HG02678 (cell line): ENCODE results near the gene PSG3.
"Not testable (repeated sequence)": the region's sequence is repeated elsewhere in the genome, so short reads cannot be mapped to it uniquely, and the experiment has no call there.

Experiments
- ATAC-seq: cut with Tn5 transposase; IDR thresholded peaks from one replicate; pipeline ENCODE4 v1.9.1; 2021; ENCODE audit warnings: mild to moderate bottlenecking, moderate library complexity; ENCODE audit not compliant: unreplicated experiment

PSG3 gene

DNA sequence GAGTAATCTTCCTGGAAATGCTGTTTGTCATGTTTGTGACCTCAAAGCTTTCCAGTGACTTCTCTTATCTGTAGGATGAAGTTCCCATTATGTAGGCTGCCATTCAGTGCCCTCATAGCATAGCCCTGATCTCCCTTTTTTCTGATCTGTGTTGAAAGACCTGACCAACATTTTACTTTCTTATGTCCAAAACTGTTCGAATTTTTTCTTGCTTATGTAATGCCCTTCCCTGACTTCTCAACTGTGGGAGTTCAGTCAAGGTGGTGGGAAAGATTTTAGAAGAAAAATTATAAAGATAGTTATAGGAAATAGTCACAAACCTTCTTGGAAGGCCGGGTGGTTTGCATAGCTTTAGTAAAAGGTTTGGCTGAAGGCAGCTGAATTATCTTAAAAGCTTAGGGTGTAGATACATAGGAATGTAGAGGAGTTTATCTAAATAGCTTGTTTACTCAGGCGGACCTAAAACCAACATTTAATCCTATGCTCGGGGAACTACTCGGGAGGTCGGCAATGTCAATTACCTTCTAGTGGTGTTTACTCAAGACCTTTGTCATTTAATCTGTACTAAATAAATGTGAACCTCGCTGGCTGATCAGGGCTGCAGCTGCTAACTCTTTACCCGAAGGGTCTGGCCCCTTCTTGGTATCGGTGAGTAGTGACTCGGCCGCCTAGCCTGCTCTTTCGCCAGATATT lies 44.3 kb downstream of the PSG3 start:
- no peak for ATAC-seq

DNA sequence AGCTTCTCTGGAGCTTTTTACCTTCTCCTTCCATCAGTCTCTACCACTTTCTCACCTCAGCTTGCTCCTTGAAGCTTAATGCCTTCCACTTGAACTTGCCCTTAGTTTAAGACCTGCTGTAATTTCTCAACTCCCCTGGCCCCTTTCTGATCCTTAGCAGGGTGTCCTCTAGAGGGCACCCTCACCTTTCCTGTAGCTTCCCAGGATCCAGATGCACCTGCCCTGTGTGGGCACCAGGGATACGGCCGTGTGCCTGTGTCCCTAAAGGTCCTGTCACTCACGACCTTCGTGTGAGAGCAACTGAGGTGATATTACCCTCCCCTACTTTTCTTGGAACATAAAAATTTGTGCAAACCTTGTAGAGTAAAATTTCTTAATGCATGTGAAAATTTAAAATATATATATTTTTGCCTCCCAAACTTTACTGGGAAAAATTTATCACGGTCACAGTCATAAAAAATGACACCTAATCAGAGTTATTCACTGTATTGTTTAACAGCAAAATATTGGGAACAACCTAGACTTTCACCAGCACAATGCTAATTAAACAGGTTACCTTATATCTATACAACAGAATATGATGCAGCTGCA lies 46.4 kb downstream of the PSG3 start:
- no peak for ATAC-seq

- ATAC-seq, result no peak
These were observed 56.3 kb downstream of the PSG3 start for GRCh38 chr19:42683917-42684513.

DNA sequence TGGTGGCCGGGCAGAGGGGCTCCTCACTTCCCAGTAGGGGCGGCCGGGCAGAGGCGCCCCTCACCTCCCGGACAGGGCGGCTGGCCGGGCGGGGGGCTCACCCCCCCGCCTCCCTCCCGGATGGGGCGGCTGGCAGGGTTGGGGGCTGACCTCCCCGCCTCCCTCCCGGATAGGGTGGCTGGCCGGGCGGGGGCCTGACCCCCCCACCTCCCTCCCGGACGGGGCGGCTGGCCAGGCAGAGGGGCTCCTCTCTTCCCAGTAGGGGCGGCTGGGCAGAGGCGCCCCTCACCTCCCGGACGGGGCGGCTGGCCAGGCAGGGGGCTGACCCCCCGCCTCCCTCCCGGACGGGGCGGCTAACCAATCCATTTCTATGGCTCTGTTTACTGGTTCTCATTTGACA lies 64.0 kb downstream of the PSG3 start:
- not testable (repeated sequence) for ATAC-seq

DNA sequence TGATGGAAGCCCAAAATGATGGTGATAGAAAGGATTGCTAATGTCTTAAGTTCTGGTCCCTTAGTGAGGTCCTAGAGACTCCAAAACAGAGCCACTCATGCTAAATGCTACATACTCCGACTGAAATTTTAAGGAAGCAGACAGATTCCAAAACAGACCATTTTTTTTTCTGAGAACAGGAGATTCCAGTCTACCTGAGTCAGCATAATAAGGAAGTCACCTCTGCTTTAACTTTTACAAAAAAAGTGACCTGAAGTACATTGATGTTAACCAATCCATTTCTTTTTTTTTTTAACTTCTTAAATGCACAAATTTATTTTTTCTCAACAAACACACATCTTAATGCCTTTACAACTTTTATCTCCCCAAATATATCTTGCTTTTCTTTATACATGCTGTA lies 65.7 kb downstream of the PSG3 start:
- not testable (repeated sequence) for ATAC-seq
